Adipose tissue (tissue), 3 donors: ENCODE measurements around the gene BRD1. TPM values are rescaled to one million over a fixed set of nuclear protein-coding genes. Genes with fewer than 3 reads are reported as not detected.
A peak's percentile ranks its signal among the peaks of the same experiment; 100 is the strongest.

Source experiments
- H3K27ac ChIP-seq: one replicate; pipeline ENCODE4 v1.5.1; 2013; ENCODE audit warnings: low read depth, low read length
- WGBS, 3 donors: extraction: QIAGEN DNeasy Blood & Tissue Kit; methylation state at CpG; one replicate each; pipeline ENCODE4 v1.1.7; 2013; 5-methylcytosine and 5-hydroxymethylcytosine counted together
- polyA plus RNA-seq, 3 donors: library from polyadenylated mRNA; stranded (reverse); fragments of 200-250 nt; gene quantifications; one replicate each; pipeline ENCODE4 v1.2.3, GENCODE V29; 2013
- donor health status: healthy with polysubstance abuse.
- donor health status: Bipolar disorder and iron deficiency.
- donor health status: healthy.

The BRD1 gene
- polyA plus RNA-seq = 10 to 100 TPM; 10.5 to 18.6 (median 16.2) TPM

GRCh38 chr22:49827853-49828598, at the start of gene BRD1:
Gene BRD1, minus strand, starts transcription at chr22:49827873. Its CDS starts 3,556 bp downstream, at chr22:49824317.
- peak within 1 kb of the TSS; percentile 14 for H3K27ac ChIP-seq
- WGBS, 3 donors = 13 to 23% (median 17%) methylated on average over 37 to 52 of the region's 54 CpGs

GRCh38 chr22:49873228-49873940, 45.7 kb upstream of the BRD1 start:
- H3K27ac ChIP-seq = no peak overlapping the region
- WGBS, 3 donors = 88 to 95% (median 89%) methylated on average over 15 to 16 of the region's 16 CpGs

GRCh38 chr22:49872347-49872746, 44.7 kb upstream of the BRD1 start:
- 95% methylated on average over 7 of the region's 7 CpGs for WGBS, 3 donors
- H3K27ac ChIP-seq = no peak overlapping the region

- no peak overlapping the region for H3K27ac ChIP-seq
- WGBS, 3 donors = 96 to 99% (median 99%) methylated on average over 4 of the region's 4 CpGs
These were observed 43.8 kb upstream of the BRD1 start for GRCh38 chr22:49871482-49871881.

- 83 to 96% (median 93%) methylated on average over 13 to 14 of the region's 14 CpGs for WGBS, 3 donors
- H3K27ac ChIP-seq = no peak overlapping the region
These were observed 42.4 kb upstream of the BRD1 start for GRCh38 chr22:49869845-49870712.

GRCh38 chr22:49869086-49869830, 41.6 kb upstream of the BRD1 start:
- 89 to 92% (median 91%) methylated on average over 17 of the region's 17 CpGs for WGBS, 3 donors
- H3K27ac ChIP-seq = no peak overlapping the region

GRCh38 chr22:49867303-49868265, 39.9 kb upstream of the BRD1 start:
- no peak overlapping the region for H3K27ac ChIP-seq
- WGBS, 3 donors = 94 to 97% (median 94%) methylated on average over 18 of the region's 18 CpGs

- WGBS, 3 donors = 94% methylated on average over 8 of the region's 8 CpGs
- H3K27ac ChIP-seq = no peak overlapping the region
These were observed 39.0 kb upstream of the BRD1 start for GRCh38 chr22:49866646-49867045.

GRCh38 chr22:49866134-49866533, 38.5 kb upstream of the BRD1 start:
- WGBS, 3 donors = 40 to 44% (median 43%) methylated on average over 2 of the region's 2 CpGs
- no peak overlapping the region for H3K27ac ChIP-seq

GRCh38 chr22:49865156-49865555, 37.5 kb upstream of the BRD1 start:
- H3K27ac ChIP-seq = no peak overlapping the region
- WGBS, 3 donors = 92 to 93% (median 92%) methylated on average over 17 of the region's 17 CpGs

- 71 to 78% (median 77%) methylated on average over 7 of the region's 7 CpGs for WGBS, 3 donors
- H3K27ac ChIP-seq = no peak overlapping the region
These were observed 36.3 kb upstream of the BRD1 start for GRCh38 chr22:49863931-49864330.

GRCh38 chr22:49862496-49862776, 34.8 kb upstream of the BRD1 start:
- WGBS, 3 donors = 69 to 91% (median 77%) methylated on average over 5 of the region's 5 CpGs
- no peak overlapping the region for H3K27ac ChIP-seq

GRCh38 chr22:49861642-49862495, 34.2 kb upstream of the BRD1 start:
- no peak overlapping the region for H3K27ac ChIP-seq
- 88 to 92% (median 89%) methylated on average over 29 of the region's 29 CpGs for WGBS, 3 donors

GRCh38 chr22:49858827-49859226, 31.2 kb upstream of the BRD1 start:
- no peak overlapping the region for H3K27ac ChIP-seq
- WGBS, 3 donors = 84 to 92% (median 84%) methylated on average over 13 to 14 of the region's 14 CpGs

GRCh38 chr22:49856766-49857618, 29.3 kb upstream of the BRD1 start:
- 75 to 88% (median 88%) methylated on average over 26 to 28 of the region's 31 CpGs for WGBS, 3 donors
- no peak overlapping the region for H3K27ac ChIP-seq

- 74 to 88% (median 85%) methylated on average over 13 to 17 of the region's 23 CpGs for WGBS, 3 donors
- no peak overlapping the region for H3K27ac ChIP-seq
These were observed 28.7 kb upstream of the BRD1 start for GRCh38 chr22:49856343-49856742.
